ENCODE measurements around the gene ZNF423.

The ZNF423 gene

DNA sequence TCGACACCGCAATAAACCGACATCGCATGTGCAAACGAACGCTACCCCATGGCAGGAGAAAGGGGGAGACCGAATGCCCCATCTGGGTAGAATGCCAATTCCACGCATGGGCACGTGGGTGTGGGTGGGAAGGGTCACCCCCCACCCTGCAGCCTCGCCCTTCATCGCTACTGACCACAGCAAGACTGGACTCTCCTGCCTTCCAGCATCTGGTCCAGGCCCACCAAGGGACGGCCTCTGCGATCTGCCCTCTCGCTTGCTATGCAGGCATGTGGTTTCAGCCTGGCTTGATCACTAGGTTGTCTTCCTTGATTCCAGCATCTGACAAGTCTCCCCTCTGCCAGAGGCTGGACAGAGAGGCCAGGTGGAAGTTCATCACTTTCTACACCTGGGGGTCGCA, 323.0 kb downstream of the ZNF423 start:
- no peak for DNase-seq (ENCODE audit: low read depth, low spot score)

- DNase-seq (ENCODE audit: low read depth, low spot score), result no peak
These were observed 323.7 kb downstream of the ZNF423 start for GRCh38 chr16:49531931-49532840.

DNA sequence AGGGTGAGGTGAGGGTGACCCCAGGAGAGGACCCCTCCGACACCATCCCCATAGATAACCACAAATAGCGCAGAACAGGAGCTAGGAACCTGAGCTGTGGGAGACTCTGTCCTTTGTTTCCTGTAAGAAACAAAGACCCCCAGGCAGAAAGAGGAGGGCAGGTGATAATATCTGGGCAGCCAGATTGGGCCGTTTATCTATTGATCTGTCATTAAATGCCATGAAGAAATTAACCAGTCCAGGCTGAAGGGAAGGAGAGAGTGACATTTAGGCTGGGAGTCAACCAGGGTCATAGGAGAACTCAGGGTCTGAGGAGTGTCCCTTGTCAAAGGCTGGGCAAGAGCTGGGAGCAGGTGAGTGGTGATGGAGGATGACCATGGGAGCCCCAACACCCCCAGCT, 324.5 kb downstream of the ZNF423 start:
- DNase-seq (ENCODE audit: low read depth, low spot score), result no peak

DNA sequence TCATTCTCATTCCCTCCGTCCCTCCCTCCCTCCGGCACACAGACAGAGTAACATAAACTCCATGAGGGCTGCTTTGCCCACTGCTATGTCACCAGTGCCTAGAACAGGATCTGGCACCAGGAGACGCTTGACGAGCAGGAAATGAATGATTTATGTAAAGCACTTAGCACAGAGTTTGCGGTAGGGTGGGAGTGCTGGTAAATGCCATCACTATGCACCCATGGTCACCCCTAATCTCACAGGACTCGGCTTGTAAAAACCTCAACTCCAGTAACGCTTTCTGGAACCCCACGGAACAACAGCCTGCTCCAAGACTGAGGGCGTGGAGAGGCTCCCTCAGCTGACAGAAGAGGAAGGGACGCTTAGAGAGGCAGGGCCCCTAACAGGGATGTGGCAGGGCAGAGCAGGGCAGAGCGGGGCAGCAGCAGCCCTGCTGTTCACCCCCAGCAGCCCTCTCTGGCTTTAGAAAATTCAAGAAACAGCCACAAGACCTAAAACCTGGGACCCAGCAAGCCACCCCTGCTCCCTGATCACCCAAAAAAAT, 325.4 kb downstream of the ZNF423 start:
- DNase-seq (ENCODE audit: low read depth, low spot score), result no peak

- DNase-seq (ENCODE audit: low read depth, low spot score), result no peak
These were observed 326.4 kb downstream of the ZNF423 start for GRCh38 chr16:49529411-49530045.

DNA sequence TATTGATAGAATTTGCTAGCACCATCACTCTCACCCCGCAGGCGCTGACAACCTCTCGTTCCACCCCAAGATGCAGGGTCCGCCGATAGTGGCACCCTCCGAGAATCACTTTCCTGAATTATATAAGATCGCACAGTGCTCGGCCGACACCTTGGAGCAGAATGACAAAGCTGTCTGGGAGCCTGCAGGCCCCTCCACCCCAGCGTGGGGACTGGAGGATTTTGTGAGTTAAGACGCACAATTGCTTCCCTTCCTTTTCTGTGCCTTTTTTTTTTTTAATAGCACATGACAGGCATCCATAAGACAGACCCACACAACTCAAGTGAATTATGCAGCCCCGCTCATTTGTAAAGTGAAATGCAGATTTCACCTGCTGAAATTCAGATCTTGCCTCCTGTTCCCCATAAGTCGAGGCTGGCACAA, 327.0 kb downstream of the ZNF423 start:
- no peak for DNase-seq (ENCODE audit: low read depth, low spot score)

- DNase-seq (ENCODE audit: low read depth, low spot score), result no peak
These were observed 327.6 kb downstream of the ZNF423 start for GRCh38 chr16:49528060-49528865.

- DNase-seq (ENCODE audit: low read depth, low spot score), result no peak
These were observed 328.3 kb downstream of the ZNF423 start for GRCh38 chr16:49527611-49528010.

DNA sequence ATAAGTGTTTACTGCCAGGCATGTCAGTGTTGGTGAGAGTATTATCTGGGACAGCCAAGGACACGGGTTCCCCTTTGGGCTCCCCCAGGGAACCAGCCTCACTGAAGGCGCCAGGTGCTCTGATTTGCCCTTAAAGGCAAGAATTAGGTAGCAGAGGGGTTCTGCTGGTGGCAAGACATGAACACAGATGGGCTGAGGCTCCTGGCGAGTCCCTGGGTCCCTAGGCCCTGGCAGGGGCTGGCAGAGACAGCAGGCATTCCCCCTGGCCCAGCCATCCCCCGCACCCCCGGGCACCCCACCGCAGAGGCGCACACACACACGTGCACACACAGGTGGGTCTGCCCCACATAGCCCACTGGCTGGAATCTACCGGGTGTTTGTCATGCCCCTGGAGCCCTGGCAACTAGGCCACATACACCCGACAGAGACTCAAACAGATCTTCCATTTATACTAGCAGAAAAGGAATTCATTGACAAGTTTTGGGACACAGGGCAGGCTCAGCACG, 329.0 kb downstream of the ZNF423 start:
- no peak for DNase-seq (ENCODE audit: low read depth, low spot score)

GRCh38 chr16:49524947-49525315, 331.0 kb downstream of the ZNF423 start:
- no peak for DNase-seq (ENCODE audit: low read depth, low spot score)

- DNase-seq (ENCODE audit: low read depth, low spot score), result no peak
These were observed 331.5 kb downstream of the ZNF423 start for GRCh38 chr16:49524216-49524946.

- DNase-seq (ENCODE audit: low read depth, low spot score), result no peak
These were observed 332.3 kb downstream of the ZNF423 start for GRCh38 chr16:49523435-49524159.

- no peak for DNase-seq (ENCODE audit: low read depth, low spot score)
These were observed 334.1 kb downstream of the ZNF423 start for GRCh38 chr16:49521734-49522325.

DNA sequence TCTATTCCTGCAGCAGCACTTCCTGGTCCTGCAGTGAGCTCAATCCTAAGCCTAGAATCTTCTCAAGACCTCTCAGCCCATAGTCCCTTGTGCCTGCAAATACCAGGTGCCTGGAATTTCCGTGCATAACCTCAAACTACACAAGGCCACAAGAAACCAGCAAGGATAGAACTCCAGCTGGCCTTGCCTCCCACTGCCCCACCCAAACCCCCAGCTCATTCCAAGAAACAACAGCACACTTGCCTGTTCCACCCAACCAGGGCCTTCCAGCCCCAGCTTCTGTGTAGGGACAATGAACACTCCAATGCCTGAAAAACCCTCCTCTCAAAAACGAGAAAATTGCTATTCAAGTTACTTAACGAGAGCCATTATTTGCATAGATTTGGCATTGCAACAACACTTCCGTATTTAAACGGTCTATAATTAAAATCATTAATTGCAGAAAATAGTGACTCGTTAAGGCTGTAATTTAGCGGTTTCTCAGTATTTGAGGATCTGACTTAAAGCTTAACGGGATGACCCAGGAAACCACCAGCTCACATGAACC, 335.3 kb downstream of the ZNF423 start:
- no peak for DNase-seq (ENCODE audit: low read depth, low spot score)

DNA sequence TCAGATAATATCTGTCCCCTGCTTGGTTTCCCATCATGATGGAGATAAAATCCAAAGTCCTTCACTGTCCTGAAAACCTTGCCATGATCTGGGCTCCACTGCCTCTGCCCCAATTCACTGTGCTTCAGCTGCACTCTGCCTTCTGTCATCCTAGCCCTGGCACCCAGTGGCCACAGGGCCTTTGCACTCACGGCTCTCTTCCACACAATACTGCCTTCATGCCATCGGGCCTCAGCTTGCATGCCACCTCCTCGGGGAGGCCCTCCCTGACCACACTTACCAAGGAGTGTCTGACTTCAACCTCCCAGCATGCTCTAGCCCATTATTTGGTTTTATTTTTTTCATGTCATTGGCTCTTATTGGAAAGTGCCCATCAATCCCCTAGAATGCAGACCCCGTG, 336.2 kb downstream of the ZNF423 start:
- no peak for DNase-seq (ENCODE audit: low read depth, low spot score)

DNA sequence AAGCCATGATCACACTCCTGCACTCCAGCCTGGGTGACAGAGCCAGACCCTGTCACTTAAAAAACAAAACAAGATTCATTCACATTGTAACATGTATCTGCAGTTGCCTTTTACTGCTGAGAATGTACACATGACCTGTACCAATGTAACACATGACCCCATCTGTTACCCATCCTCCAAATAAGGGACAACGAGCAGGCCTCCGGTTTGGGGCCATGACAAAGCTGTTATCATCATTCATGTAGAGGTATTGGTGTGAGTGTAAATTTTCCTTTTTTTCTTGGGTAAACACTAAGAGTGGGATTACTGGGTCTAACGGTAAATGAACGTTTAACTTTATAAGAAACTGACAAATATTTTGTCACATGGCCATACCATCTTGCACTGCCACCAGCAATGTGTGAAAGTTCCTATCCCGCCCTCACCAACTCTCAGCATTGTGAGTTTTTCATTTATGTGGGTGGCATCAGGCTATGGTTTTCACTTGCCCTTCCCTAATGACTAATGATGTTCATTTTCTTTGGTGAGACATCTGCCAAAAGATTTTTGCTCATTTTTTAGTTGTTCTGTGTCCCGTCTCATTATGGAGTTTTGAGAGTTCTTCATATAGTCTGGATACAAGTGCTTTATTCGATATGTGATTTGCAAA, 336.8 kb downstream of the ZNF423 start:
- no peak for DNase-seq (ENCODE audit: low read depth, low spot score)

- no peak for DNase-seq (ENCODE audit: low read depth, low spot score)
These were observed 339.4 kb downstream of the ZNF423 start for GRCh38 chr16:49516382-49517036.

DNA sequence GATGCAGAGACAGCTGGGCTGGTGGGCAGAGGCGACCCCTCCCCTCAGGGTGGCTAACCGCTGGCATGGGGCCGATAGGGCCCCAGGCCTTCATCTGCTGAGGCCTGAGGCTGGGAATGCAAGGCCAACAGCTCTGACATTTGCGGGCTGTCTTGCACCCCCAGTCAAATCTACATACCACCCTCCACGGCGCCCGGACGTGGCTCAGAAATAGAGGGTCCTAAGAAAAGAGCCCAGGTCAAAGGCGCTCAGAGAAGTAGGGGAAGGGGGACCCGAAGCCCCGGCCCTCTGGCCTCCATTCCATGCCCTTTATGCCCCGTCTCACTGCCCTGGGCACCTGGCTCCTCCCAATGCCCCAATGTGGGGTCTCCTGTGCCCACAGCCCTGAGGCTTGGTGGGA, 340.1 kb downstream of the ZNF423 start:
- DNase-seq (ENCODE audit: low read depth, low spot score), result no peak
